Neural cell (in vitro differentiated cells): ENCODE results near the gene KIRREL3. TPM values are rescaled to one million over a fixed set of nuclear protein-coding genes. Genes with fewer than 3 reads are reported as not detected.

Experiments
- H2AFZ ChIP-seq: fragments of 200-600, 300-800 bp; sonication (generic), shearing (Covaris generic); 2 replicates; pipeline ENCODE4 v1.6.0; 2014; ENCODE audit warnings: low read depth, mild to moderate bottlenecking, antibody characterized with exemption, low read length, moderate library complexity
- H3F3A ChIP-seq: fragments of 200-600 bp; shearing (Covaris generic); 2 replicates; pipeline ENCODE4 v1.6.1; 2016; ENCODE audit warnings: mild to moderate bottlenecking, moderate library complexity, mixed read lengths, antibody characterized with exemption, low read length; ENCODE audit not compliant: insufficient read depth, poor library complexity, severe bottlenecking
- H3K27ac ChIP-seq: fragments of 200-600, 300-800 bp; sonication (generic), shearing (Covaris generic); 2 replicates; pipeline ENCODE4 v1.5.1; 2014; ENCODE audit warnings: mild to moderate bottlenecking, low read length, moderate library complexity
- H3K27me3 ChIP-seq: fragments of 300-800, 200-600 bp; sonication (generic), shearing (Covaris generic); 2 replicates; pipeline ENCODE4 v1.6.0; 2014; ENCODE audit warnings: mild to moderate bottlenecking, low read depth, low read length, moderate library complexity; ENCODE audit not compliant: insufficient read depth
- H3K36me3 ChIP-seq: fragments of 300-800, 200-600 bp; sonication (generic), shearing (Covaris generic); 2 replicates; pipeline ENCODE4 v1.5.1; 2014; ENCODE audit warnings: mild to moderate bottlenecking, antibody characterized with exemption, low read length, moderate library complexity; ENCODE audit not compliant: insufficient read depth
- H3K4me2 ChIP-seq: fragments of 300-800, 200-600 bp; sonication (generic), shearing (Covaris generic); 2 replicates; pipeline ENCODE4 v1.6.0; 2014; ENCODE audit warnings: mild to moderate bottlenecking, low read length
- H3K4me3 ChIP-seq: fragments of 300-800, 200-600 bp; sonication (generic), shearing (Covaris generic); 2 replicates; pipeline ENCODE4 v1.5.1; 2014; ENCODE audit warnings: mild to moderate bottlenecking, low read length, moderate library complexity
- H3K79me2 ChIP-seq: fragments of 200-600 bp; shearing (Covaris generic); replicated peaks from 2 replicates; pipeline ENCODE4 v1.6.0; 2014; ENCODE audit warnings: mild to moderate bottlenecking, low read length, moderate library complexity; ENCODE audit not compliant: insufficient read depth
- H3K9ac ChIP-seq: fragments of 300-800, 200-600 bp; sonication (generic), shearing (Covaris generic); 2 replicates; pipeline ENCODE4 v1.6.1; 2016; ENCODE audit warnings: mild to moderate bottlenecking, low read length, mixed read lengths
- H3K9me2 ChIP-seq: fragments of 200-600 bp; shearing (Covaris generic); 2 replicates; pipeline ENCODE4 v1.6.1; 2016; ENCODE audit warnings: mild to moderate bottlenecking, low read length, mixed read lengths; ENCODE audit not compliant: insufficient read depth
- H3K9me3 ChIP-seq: fragments of 200-600, 300-800 bp; sonication (generic), shearing (Covaris generic); 2 replicates; pipeline ENCODE4 v1.6.1; 2016; ENCODE audit warnings: mild to moderate bottlenecking, mixed run types, low read length, moderate library complexity, mixed read lengths
- H4K20me1 ChIP-seq: fragments of 200-600 bp; shearing (Covaris generic); 2 replicates; pipeline ENCODE4 v1.6.1; 2016; ENCODE audit warnings: mild to moderate bottlenecking, mixed run types; ENCODE audit not compliant: insufficient read depth
- EP300 ChIP-seq: fragments of 450-650 bp; conservative IDR thresholded peaks from 2 replicates; pipeline ENCODE4 v1.6.1; 2014; ENCODE audit warnings: antibody characterized with exemption, mild to moderate bottlenecking, moderate library complexity; ENCODE audit not compliant: poor library complexity, severe bottlenecking
- EZH2 ChIP-seq: fragments of 200-600, 300-800 bp; shearing (Covaris generic), sonication (generic); IDR thresholded peaks from 2 replicates; pipeline ENCODE4 v1.6.1; 2014; ENCODE audit warnings: antibody characterized with exemption, low read length, borderline replicate concordance, mild to moderate bottlenecking; ENCODE audit not compliant: insufficient read depth, poor library complexity, severe bottlenecking
- MXI1 ChIP-seq: fragments of 450-650 bp; conservative IDR thresholded peaks from 2 replicates; pipeline ENCODE4 v1.6.1; 2014; ENCODE audit warnings: antibody characterized with exemption, mild to moderate bottlenecking; ENCODE audit not compliant: poor library complexity, severe bottlenecking
- POLR2AphosphoS5 ChIP-seq: IDR thresholded peaks from 2 replicates; pipeline ENCODE4 v1.6.1; 2012
- RAD21 ChIP-seq: fragments of 450-650 bp; conservative IDR thresholded peaks from 2 replicates; pipeline ENCODE4 v1.6.1; 2014; ENCODE audit warnings: antibody characterized with exemption, mild to moderate bottlenecking, moderate library complexity
- REST ChIP-seq: IDR thresholded peaks from 2 replicates; pipeline ENCODE4 v1.6.1; 2012; ENCODE audit warnings: borderline replicate concordance
- SMC3 ChIP-seq: fragments of 450-650 bp; conservative IDR thresholded peaks from 2 replicates; pipeline ENCODE4 v1.6.1; 2014; ENCODE audit warnings: antibody characterized with exemption, mild to moderate bottlenecking, moderate library complexity; ENCODE audit not compliant: poor library complexity
- TAF1 ChIP-seq: IDR thresholded peaks from 2 replicates; pipeline ENCODE4 v1.6.1; 2012; ENCODE audit warnings: low read depth
- polyA plus RNA-seq: library from polyadenylated mRNA; depleted of rRNA; stranded (reverse); fragments of >200 nt; gene quantifications from 2 replicates; pipeline ENCODE4 v1.2.3, GENCODE V29; 2014
- TF ChIP-seq, protein P1 (sequence below): fragments of 450-650 bp; IDR thresholded peaks from 2 replicates; pipeline ENCODE4 v1.5.1; 2014; ENCODE audit warnings: antibody characterized with exemption, mild to moderate bottlenecking, moderate library complexity; ENCODE audit not compliant: poor library complexity, severe bottlenecking

The KIRREL3 gene
- polyA plus RNA-seq, 1 donor from 2014 or later, result 23.8 TPM

GRCh38 chr11:126755526-126755925 lies 245.0 kb downstream of the KIRREL3 start:
- H3K79me2 ChIP-seq, result no peaks in the 10 kb centered on the region
- no peaks in the 10 kb centered on the region for H4K20me1 ChIP-seq
- no peak overlapping the region for H3K4me3 ChIP-seq
- H3F3A ChIP-seq, result no peaks in the 10 kb centered on the region
- no peaks in the 10 kb centered on the region for H3K27me3 ChIP-seq
- H3K36me3 ChIP-seq, result no peaks in the 10 kb centered on the region
- no peak overlapping the region for H3K9ac ChIP-seq
- no peak overlapping the region for H3K4me2 ChIP-seq
- H3K9me2 ChIP-seq, result no peaks in the 10 kb centered on the region
- H2AFZ ChIP-seq, result no peak overlapping the region
- no peak for TF ChIP-seq EP300
- no peak for TF ChIP-seq RAD21
- no peaks in the 10 kb centered on the region for H3K9me3 ChIP-seq
- no peak overlapping the region for H3K27ac ChIP-seq

DNA sequence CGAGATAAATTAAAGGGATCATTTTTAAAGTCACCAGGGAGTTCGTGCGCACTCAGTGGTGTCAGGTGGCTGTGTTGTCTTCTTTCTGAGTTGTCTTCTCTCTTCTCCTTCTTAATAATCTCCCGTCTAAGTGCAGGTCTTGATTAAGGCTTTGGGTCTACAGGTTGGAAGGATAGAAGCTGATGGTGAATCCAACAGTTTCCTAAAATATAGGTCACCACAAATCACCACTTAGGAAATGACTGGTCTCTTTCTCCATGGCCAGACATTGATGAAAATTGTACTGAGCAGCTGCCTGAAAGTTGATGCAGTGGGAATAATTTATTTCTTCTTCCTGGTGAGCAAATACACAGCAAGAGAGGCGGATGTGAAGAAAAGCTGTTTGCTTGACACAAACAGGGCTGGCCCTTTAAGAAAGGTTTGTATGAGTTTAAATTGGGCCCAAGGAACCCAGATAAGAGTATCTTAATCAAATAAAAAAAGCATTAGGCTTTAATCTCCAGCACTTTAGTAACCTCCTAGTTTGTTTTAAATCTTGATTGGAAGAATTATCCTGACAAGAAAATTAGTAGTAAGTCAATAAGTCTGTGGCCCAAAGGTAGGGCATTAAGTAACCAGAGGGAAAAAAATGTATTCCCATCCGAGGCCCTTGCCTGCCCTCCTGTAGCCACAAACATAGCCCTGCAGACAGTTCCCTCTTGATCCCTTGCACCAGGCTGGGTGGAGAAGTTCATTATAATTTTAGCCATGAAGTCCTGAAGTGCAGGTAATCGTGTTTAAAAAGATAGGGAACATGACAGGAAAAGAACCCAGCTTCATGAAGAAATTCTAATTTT lies 245.8 kb downstream of the KIRREL3 start:
- H3K4me2 ChIP-seq, result no peak overlapping the region
- no peaks in the 10 kb centered on the region for H3K9me2 ChIP-seq
- no peaks in the 10 kb centered on the region for H4K20me1 ChIP-seq
- H3K79me2 ChIP-seq, result no peaks in the 10 kb centered on the region
- no peaks in the 10 kb centered on the region for H3K36me3 ChIP-seq
- H3K9ac ChIP-seq, result no peak overlapping the region
- H2AFZ ChIP-seq, result no peak overlapping the region
- no peaks in the 10 kb centered on the region for H3K27me3 ChIP-seq
- H3K9me3 ChIP-seq, result no peaks in the 10 kb centered on the region
- H3K27ac ChIP-seq, result no peak overlapping the region
- H3F3A ChIP-seq, result no peaks in the 10 kb centered on the region
- no peak overlapping the region for H3K4me3 ChIP-seq
- no peak for TF ChIP-seq RAD21
- TF ChIP-seq EP300, result no peak
- TF ChIP-seq, protein P1, sequence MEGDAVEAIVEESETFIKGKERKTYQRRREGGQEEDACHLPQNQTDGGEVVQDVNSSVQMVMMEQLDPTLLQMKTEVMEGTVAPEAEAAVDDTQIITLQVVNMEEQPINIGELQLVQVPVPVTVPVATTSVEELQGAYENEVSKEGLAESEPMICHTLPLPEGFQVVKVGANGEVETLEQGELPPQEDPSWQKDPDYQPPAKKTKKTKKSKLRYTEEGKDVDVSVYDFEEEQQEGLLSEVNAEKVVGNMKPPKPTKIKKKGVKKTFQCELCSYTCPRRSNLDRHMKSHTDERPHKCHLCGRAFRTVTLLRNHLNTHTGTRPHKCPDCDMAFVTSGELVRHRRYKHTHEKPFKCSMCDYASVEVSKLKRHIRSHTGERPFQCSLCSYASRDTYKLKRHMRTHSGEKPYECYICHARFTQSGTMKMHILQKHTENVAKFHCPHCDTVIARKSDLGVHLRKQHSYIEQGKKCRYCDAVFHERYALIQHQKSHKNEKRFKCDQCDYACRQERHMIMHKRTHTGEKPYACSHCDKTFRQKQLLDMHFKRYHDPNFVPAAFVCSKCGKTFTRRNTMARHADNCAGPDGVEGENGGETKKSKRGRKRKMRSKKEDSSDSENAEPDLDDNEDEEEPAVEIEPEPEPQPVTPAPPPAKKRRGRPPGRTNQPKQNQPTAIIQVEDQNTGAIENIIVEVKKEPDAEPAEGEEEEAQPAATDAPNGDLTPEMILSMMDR, result no peak
- TF ChIP-seq POLR2AphosphoS5, result no peak
- TF ChIP-seq REST, result no peak
- no peak for TF ChIP-seq SMC3
- TF ChIP-seq TAF1, result no peak
- no peak for TF ChIP-seq EZH2
- no peak for TF ChIP-seq MXI1
